ENCODE measurements around the gene ADGRB3. TPM values are rescaled to one million over a fixed set of nuclear protein-coding genes. Genes with fewer than 3 reads are reported as not detected.

The ADGRB3 gene
- polyA plus RNA-seq, 1 of the 3 experiments (the other 2 are of a cell fraction): 0.12 TPM

GRCh38 chr6:68635412-68635705, 277 bp downstream of the ADGRB3 start:
- Histone ChIP-seq H3K27me3 (ENCODE audit: insufficient read depth) (peaks cover 5% of the 10 kb centered on the region; the same call in 1 of the 2 replicates), H4K20me1 (ENCODE audit: insufficient read depth) (no peaks in the 10 kb centered on the region), H2AFZ (ENCODE audit: low read depth) (peak overlapping the region; percentile 86), H3F3A (replicated peaks; ENCODE audit: insufficient read depth) (peaks cover 4% of the 10 kb centered on the region), H3K4me3 (ENCODE audit: low read depth in 2 of 2, low read length in 1 of 2) (peak overlapping the region; percentile 64 to 70), H3K79me2 (ENCODE audit: insufficient read depth) (no peaks in the 10 kb centered on the region), H3K9me3 (no peaks in the 10 kb centered on the region), H3K4me2 (peak overlapping the region; percentile 88), H3K9me2 (no peaks in the 10 kb centered on the region), H3K36me3 (replicated peaks in 1 of 2; ENCODE audit: control insufficient read depth in 1 of 2, insufficient read depth in 2 of 2, low read length in 1 of 2) (no peaks in the 10 kb centered on the region), H3K27ac (ENCODE audit: low read depth in 2 of 2, low read length in 1 of 2) (peak overlapping the region in 1 of 2 experiments; percentile 95; a peak in 2 of 4 replicates), H3K9ac (no peak overlapping the region; the same call in 1 of the 2 replicates), H3K4me1 (ENCODE audit: control insufficient read depth in 1 of 2, insufficient read depth in 2 of 2, low read depth in 1 of 2, low read length in 1 of 2) (peaks cover 0 to 17% of the 10 kb centered on the region in 2 experiments; a peak in 2 of 4 replicates)
- TF ChIP-seq RAD21 (IDR thresholded peaks at IDR 0.05; ENCODE audit: low read length) (no peak), CTCF (IDR thresholded peaks at IDR 0.05) (no peak), USF2 (IDR thresholded peaks at IDR 0.05; ENCODE audit: borderline replicate concordance, low read depth, low read length) (no peak), SMC3 (IDR thresholded peaks at IDR 0.05; ENCODE audit: low read depth, low read length) (no peak), ELF1 (IDR thresholded peaks at IDR 0.05) (no peak), ZBTB33 (IDR thresholded peaks at IDR 0.05; ENCODE audit: borderline replicate concordance, low read depth) (no peak), POLR2AphosphoS5 (IDR thresholded peaks at IDR 0.05; ENCODE audit: low read depth, low read length) (no peak), RFX5 (IDR thresholded peaks at IDR 0.05; ENCODE audit: low read length) (no peak), FOXM1 (IDR thresholded peaks at IDR 0.05; ENCODE audit: low read depth) (no peak), SIN3A (IDR thresholded peaks at IDR 0.05; ENCODE audit: borderline replicate concordance, low read depth, low read length) (no peak), EZH2phosphoT487 (IDR thresholded peaks at IDR 0.05; ENCODE audit: borderline replicate concordance, low read depth) (no peak), YY1 (IDR thresholded peaks at IDR 0.05; ENCODE audit: low read depth) (no peak), MEF2A (IDR thresholded peaks at IDR 0.05; ENCODE audit: borderline replicate concordance, low read depth) (no peak), NRF1 (IDR thresholded peaks at IDR 0.05; ENCODE audit: low read depth, low read length) (no peak), GATA2 (CRISPR knock-in tag; IDR thresholded peaks at IDR 0.05) (no peak), PBX3 (IDR thresholded peaks at IDR 0.05) (no peak), MXI1 (IDR thresholded peaks at IDR 0.05; ENCODE audit: low read depth, low read length) (no peak), EP300 (IDR thresholded peaks at IDR 0.05; ENCODE audit: borderline replicate concordance in 1 of 2, low read depth in 1 of 2, low read length in 1 of 2) (no peak)
- DNase-seq: no peak
- WGBS (ENCODE audit: low lambda C conversion rate): under 1% methylated on average over 14 of the region's 15 CpGs
- ChIA-PET CTCF (interaction anchor here (0.7 to 10.2 kb wide), 16 partner anchors 10 to 1973 kb away, joined by 3 to 153 read pairs (median 6); no protein-coding TSS in a partner anchor), POLR2A (interaction anchor here (0.6 to 1.8 kb wide), 9 partner anchors 12 to 1028 kb away, joined by 3 to 7 read pairs (median 3); no protein-coding TSS in a partner anchor)
